PC-9 (cell line): Measurements from ENCODE around the gene MANF. TPM values are rescaled to one million over a fixed set of nuclear protein-coding genes. Genes with fewer than 3 reads are reported as not detected.

ENCODE experiments used
- BruUV-seq: library from RNA; stranded (reverse); fragments of 400-500 nt; replicated peaks from 2 replicates; lab custom pipeline; 2021; lab: Mats Ljungman, UMichigan
- CTCF ChIA-PET: fragments of 300-600 bp; sonication (Branson Sonifier 250); formaldehyde crosslinking; loops from one replicate; lab custom pipeline; 2022; ENCODE audit warnings: antibody characterized with exemption; lab: Charles Lee
- POLR2A ChIA-PET: fragments of 300-600 bp; sonication (Branson Sonifier 250); formaldehyde crosslinking; loops from one replicate; lab custom pipeline; 2022; ENCODE audit warnings: antibody characterized with exemption; ENCODE audit not compliant: unreplicated experiment; lab: Charles Lee
- DNase-seq, 2 experiments: peaks; one replicate each; pipeline versions ENCODE4 v3.0.0 to v3.0.0-alpha.2; 2015 to 2022; ENCODE audit warnings: mixed read lengths in 1 of 2
- H2AFZ ChIP-seq: fragments of 200-600 bp; sonication (generic); 2 replicates; pipeline ENCODE4 v1.8.1; 2017; ENCODE audit warnings: antibody characterized with exemption
- H3F3A ChIP-seq: fragments of 200-600 bp; sonication (generic); 2 replicates; pipeline ENCODE4 v1.8.1; 2017; ENCODE audit warnings: antibody characterized with exemption, mild to moderate bottlenecking, low read depth; ENCODE audit not compliant: insufficient read depth
- H3K27ac ChIP-seq: fragments of 200-600 bp; sonication (generic); 2 replicates; pipeline ENCODE4 v1.6.1; 2016; ENCODE audit warnings: mixed run types
- H3K27me3 ChIP-seq: fragments of 200-600 bp; sonication (generic); 2 replicates; pipeline ENCODE4 v1.6.1; 2016; ENCODE audit warnings: low read depth, mixed run types; ENCODE audit not compliant: insufficient read depth
- H3K36me3 ChIP-seq: fragments of 200-600 bp; sonication (generic); 2 replicates; pipeline ENCODE4 v1.6.1; 2016; ENCODE audit warnings: low read depth, mixed run types
- H3K4me1 ChIP-seq: fragments of 200-600 bp; sonication (generic); replicated peaks from 2 replicates; pipeline ENCODE4 v1.6.1; 2016; ENCODE audit warnings: mixed run types; ENCODE audit not compliant: insufficient read depth
- H3K4me2 ChIP-seq: fragments of 200-600 bp; sonication (generic); 2 replicates; pipeline ENCODE4 v1.6.1; 2017; ENCODE audit warnings: mixed run types
- H3K4me3 ChIP-seq: fragments of 200-600 bp; sonication (generic); 2 replicates; pipeline ENCODE4 v1.6.1; 2016; ENCODE audit warnings: mixed run types
- H3K79me2 ChIP-seq: fragments of 200-600 bp; sonication (generic); 2 replicates; pipeline ENCODE4 v1.6.1; 2017; ENCODE audit warnings: low read depth, mixed run types
- H3K9me2 ChIP-seq: fragments of 200-600 bp; sonication (generic); 2 replicates; pipeline ENCODE4 v1.8.1; 2017; ENCODE audit warnings: mild to moderate bottlenecking; ENCODE audit not compliant: insufficient read depth
- H3K9me3 ChIP-seq: fragments of 200-600 bp; sonication (generic); 2 replicates; pipeline ENCODE4 v1.8.1; 2016; ENCODE audit warnings: low read depth; ENCODE audit not compliant: insufficient read depth
- H4K20me1 ChIP-seq: fragments of 200-600 bp; sonication (generic); 2 replicates; pipeline ENCODE4 v1.8.1; 2017; ENCODE audit not compliant: insufficient read depth
- EZH2 ChIP-seq: fragments of 200-600 bp; sonication (generic); IDR thresholded peaks from 2 replicates; pipeline ENCODE4 v1.8.0; 2017; ENCODE audit warnings: antibody characterized with exemption, low read depth
- intact Hi-C: fragments of 100-400 bp; cut with micrococcal nuclease; formaldehyde crosslinking; loops from one replicate; pipeline ENCODE4 v1.10.0; 2022; ENCODE audit not compliant: unreplicated experiment
- total RNA-seq: library from RNA; stranded (reverse); gene quantifications from 2 replicates; pipeline ENCODE4 v1.2.3, GENCODE V29; 2021
- TF ChIP-seq, protein P1 (sequence below): fragments of 200-600 bp; sonication (generic); conservative IDR thresholded peaks from 2 replicates; pipeline ENCODE4 v1.6.1; 2017; ENCODE audit warnings: mixed run types, antibody characterized with exemption, mild to moderate bottlenecking, moderate library complexity

MANF gene
- total RNA-seq, 1 experiment from 2014 or later, result 79.1 TPM

DNA sequence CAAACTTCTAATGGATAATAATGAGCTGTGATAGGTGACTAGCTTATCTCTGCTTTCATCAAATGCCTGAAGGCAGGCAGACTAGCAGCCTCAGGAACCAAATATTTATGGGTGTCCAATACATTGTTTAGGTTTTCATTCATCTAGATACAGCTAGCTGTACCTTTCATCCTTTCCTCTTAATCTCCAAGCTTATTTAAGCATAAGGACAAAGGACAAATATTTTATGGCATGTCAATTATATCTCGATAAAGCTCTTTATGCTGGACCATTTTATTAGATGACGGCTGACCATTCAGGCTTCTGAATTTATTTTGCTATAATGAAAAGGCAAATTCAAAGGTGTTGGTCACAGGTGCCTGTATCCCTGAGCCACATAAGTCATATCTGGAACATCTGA lies 22.9 kb downstream of the MANF start:
- no peaks in the 10 kb centered on the region for H3F3A ChIP-seq
- POLR2A ChIA-PET, result interaction anchor here (0.6 kb wide), 1 partner anchor 215 kb away, joined by 8 read pairs; no protein-coding TSS in a partner anchor
- H3K4me1 ChIP-seq, result no peaks in the 10 kb centered on the region

DNA sequence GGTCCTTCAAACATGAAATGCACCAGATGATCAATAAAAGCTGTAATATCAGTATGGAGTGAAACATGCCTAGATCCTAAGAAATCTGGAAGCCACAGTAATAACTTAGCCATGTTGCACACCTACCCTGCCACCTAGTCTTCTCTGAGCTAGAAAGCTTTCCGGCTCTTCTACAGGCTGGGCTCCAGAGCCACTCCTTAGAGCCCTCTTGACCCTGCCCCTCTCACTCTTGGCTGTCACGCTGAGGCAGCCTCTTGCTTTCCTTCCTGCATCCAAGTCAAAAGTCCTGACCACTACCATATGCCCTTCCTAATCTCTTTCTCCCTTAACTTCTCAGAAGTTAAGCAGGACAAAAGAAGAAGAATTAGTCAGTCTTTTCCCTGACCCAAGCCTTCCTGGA lies 23.7 kb downstream of the MANF start:
- no peaks in the 10 kb centered on the region for H3K27me3 ChIP-seq
- no peak overlapping the region for H3K27ac ChIP-seq
- H3K4me1 ChIP-seq, result no peaks in the 10 kb centered on the region
- H3K4me3 ChIP-seq, result no peak overlapping the region
- ChIA-PET CTCF (no interaction called here), POLR2A (no interaction called here)
- no peaks in the 10 kb centered on the region for H3K9me3 ChIP-seq
- no peaks in the 10 kb centered on the region for H4K20me1 ChIP-seq
- TF ChIP-seq EZH2, result no peak
- TF ChIP-seq, protein P1, sequence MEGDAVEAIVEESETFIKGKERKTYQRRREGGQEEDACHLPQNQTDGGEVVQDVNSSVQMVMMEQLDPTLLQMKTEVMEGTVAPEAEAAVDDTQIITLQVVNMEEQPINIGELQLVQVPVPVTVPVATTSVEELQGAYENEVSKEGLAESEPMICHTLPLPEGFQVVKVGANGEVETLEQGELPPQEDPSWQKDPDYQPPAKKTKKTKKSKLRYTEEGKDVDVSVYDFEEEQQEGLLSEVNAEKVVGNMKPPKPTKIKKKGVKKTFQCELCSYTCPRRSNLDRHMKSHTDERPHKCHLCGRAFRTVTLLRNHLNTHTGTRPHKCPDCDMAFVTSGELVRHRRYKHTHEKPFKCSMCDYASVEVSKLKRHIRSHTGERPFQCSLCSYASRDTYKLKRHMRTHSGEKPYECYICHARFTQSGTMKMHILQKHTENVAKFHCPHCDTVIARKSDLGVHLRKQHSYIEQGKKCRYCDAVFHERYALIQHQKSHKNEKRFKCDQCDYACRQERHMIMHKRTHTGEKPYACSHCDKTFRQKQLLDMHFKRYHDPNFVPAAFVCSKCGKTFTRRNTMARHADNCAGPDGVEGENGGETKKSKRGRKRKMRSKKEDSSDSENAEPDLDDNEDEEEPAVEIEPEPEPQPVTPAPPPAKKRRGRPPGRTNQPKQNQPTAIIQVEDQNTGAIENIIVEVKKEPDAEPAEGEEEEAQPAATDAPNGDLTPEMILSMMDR, result no peak
- no peak overlapping the region for H3K4me2 ChIP-seq
- intact Hi-C loops, result no loop called here
- H3F3A ChIP-seq, result no peaks in the 10 kb centered on the region
- BruUV-seq, result no TSS peak
- no peak overlapping the region for H2AFZ ChIP-seq
- peaks cover 11% of the 10 kb centered on the region; the same call in 1 of the 2 replicates for H3K36me3 ChIP-seq
- DNase-seq, result no peak
- H3K9me2 ChIP-seq, result no peaks in the 10 kb centered on the region
- no peaks in the 10 kb centered on the region for H3K79me2 ChIP-seq

More for the DNA sequence above, 22.9 kb downstream of the MANF start:
- intact Hi-C loops, result no loop called here
- Histone ChIP-seq H2AFZ (no peak overlapping the region), H3K4me2 (no peak overlapping the region), H4K20me1 (no peaks in the 10 kb centered on the region), H3K4me3 (no peak overlapping the region), H3K27me3 (no peaks in the 10 kb centered on the region), H3K27ac (no peak overlapping the region), H3K79me2 (no peaks in the 10 kb centered on the region), H3K9me3 (no peaks in the 10 kb centered on the region), H3K9me2 (no peaks in the 10 kb centered on the region), H3K36me3 (0 out of 2 replicates have a peak, but pooled peaks cover 11% of the 10 kb centered on the region)
- DNase-seq, result no peak
- no TSS peak for BruUV-seq
- TF ChIP-seq, protein P1, result no peak
- TF ChIP-seq EZH2, result no peak
- CTCF ChIA-PET, result interaction anchor here (0.6 to 0.7 kb wide), 3 partner anchors 55 to 1502 kb away, joined by 3 to 12 read pairs (median 4); no protein-coding TSS in a partner anchor

DNA sequence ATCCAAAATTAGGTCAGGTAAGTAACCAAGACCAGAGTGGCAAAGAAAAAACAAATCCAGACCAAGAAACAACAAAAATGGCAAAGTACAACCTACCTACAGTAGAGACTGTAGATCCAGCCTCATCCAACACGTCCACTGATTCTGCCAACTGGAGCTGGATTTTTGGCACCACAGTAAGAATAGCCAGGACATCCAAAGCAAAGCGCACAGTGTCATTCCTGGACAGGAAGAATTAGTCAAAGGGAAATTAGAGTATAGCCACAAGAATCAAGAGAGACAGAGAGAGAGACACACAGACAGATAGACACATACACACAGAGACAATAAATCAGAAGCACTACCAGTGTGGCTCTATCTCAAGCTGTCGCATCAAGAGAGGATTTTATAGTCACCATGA lies 37.1 kb downstream of the MANF start:
- no peaks in the 10 kb centered on the region for H3K9me2 ChIP-seq
- intact Hi-C loops, result loop anchor here (10.0 kb wide), 1 partner anchor 53 kb away; no protein-coding TSS in a partner anchor
- no peak overlapping the region for H3K27ac ChIP-seq
- no peaks in the 10 kb centered on the region; the same call in 1 of the 2 replicates for H4K20me1 ChIP-seq
- H2AFZ ChIP-seq, result no peak overlapping the region
- CTCF ChIA-PET, result interaction anchor here (0.6 kb wide), 1 partner anchor 182 kb away, joined by 4 read pairs; no protein-coding TSS in a partner anchor
- no peak for DNase-seq
- H3K4me2 ChIP-seq, result no peak overlapping the region
- H3F3A ChIP-seq, result no peaks in the 10 kb centered on the region
- POLR2A ChIA-PET, result interaction anchor here (0.6 kb wide), 1 partner anchor 743 kb away, joined by 3 read pairs; no protein-coding TSS in a partner anchor
- H3K27me3 ChIP-seq, result no peaks in the 10 kb centered on the region
- TF ChIP-seq, protein P1, result no peak
- TF ChIP-seq EZH2, result no peak
- H3K79me2 ChIP-seq, result no peaks in the 10 kb centered on the region
- no peaks in the 10 kb centered on the region for H3K9me3 ChIP-seq
- no peaks in the 10 kb centered on the region; the same call in 1 of the 2 replicates for H3K36me3 ChIP-seq
- H3K4me3 ChIP-seq, result no peak overlapping the region
- BruUV-seq, result no TSS peak
- H3K4me1 ChIP-seq, result no peaks in the 10 kb centered on the region
